ENCODE data around the gene HIF3A.
"Not testable (repeated sequence)": the region's sequence is repeated elsewhere in the genome, so short reads cannot be mapped to it uniquely, and the experiment has no call there.

The HIF3A gene

DNA sequence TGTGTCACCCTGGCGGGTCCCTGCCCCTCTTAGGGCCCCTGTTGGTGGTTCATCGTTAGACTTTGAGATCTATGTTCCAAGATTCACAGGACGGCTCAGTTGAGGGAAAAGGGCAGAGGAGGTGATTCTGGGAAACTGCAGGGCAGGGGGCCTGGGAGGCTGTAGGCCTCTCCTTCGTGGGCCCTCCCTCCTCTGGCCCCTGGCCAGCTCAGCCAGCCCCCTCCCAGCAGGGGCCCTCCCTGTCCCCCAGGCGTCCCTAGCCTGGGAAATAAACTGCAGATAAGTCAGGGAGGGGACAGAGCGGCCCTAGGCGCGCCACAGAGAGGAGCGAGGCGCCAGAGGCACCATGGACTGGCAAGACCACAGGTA lies 6.5 kb downstream of the HIF3A start:
- TF ChIP-seq, protein P1, sequence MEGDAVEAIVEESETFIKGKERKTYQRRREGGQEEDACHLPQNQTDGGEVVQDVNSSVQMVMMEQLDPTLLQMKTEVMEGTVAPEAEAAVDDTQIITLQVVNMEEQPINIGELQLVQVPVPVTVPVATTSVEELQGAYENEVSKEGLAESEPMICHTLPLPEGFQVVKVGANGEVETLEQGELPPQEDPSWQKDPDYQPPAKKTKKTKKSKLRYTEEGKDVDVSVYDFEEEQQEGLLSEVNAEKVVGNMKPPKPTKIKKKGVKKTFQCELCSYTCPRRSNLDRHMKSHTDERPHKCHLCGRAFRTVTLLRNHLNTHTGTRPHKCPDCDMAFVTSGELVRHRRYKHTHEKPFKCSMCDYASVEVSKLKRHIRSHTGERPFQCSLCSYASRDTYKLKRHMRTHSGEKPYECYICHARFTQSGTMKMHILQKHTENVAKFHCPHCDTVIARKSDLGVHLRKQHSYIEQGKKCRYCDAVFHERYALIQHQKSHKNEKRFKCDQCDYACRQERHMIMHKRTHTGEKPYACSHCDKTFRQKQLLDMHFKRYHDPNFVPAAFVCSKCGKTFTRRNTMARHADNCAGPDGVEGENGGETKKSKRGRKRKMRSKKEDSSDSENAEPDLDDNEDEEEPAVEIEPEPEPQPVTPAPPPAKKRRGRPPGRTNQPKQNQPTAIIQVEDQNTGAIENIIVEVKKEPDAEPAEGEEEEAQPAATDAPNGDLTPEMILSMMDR (conservative IDR thresholded peaks at IDR 0.05; ENCODE audit: low read depth, low read length): no peak
- H3K4me3 ChIP-seq (ENCODE audit: low read depth, low read length): no peak overlapping the region
- DNase-seq (ENCODE audit: low read depth): no peak

DNA sequence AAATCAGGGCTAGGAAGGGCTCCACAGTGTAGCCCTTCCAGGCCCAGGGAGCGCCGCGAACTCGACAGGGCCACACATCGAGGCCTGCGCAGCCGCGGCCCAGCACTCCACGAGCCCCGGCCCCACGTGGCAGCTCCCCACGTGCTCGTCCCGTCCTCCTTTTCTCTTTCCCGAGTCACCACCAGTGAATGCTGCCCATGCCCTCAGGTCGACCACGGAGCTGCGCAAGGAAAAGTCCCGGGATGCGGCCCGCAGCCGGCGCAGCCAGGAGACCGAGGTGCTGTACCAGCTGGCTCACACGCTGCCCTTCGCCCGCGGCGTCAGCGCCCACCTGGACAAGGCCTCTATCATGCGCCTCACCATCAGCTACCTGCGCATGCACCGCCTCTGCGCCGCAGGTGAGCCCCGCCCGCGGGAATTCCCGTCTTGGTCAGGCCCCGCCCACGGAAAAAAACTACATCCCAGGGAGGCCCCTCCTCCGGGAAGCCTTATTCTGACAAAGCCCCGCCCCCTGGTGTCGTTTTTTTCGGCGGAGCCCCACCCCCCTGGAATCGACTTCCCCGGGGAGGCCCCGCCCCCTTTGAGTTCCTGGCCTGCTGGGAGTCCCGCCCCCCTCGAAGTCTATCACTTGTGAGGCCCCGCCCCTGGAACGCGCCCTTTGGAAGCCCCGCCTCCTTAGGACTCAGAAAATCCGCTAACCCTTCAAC lies 7.0 kb downstream of the HIF3A start:
- peak; percentile 84 for DNase-seq (ENCODE audit: low read depth)
- peak overlapping the region; percentile 32 for H3K4me3 ChIP-seq (ENCODE audit: low read depth, low read length)
- TF ChIP-seq, protein P1 (conservative IDR thresholded peaks at IDR 0.05; ENCODE audit: low read depth, low read length): no peak

DNA sequence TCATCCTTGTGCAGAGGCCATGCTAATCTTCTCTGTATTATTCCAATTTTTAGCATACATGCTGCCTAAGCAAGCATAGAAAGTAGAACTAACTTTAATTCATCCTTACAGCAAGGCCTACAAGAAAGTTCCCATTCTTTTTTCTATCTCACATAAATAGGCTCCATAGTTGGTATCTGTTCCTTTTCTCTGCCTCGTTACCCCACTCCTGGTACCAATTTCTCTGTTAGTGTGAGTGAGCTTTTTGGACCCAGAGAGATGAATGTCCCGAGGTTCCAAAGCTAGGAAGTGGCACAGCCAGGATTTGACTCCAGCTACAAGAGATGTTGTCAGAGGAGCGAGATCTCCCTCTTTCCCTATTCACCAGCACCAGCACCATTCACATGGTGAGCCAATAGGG lies 9.7 kb downstream of the HIF3A start:
- TF ChIP-seq, protein P1 (conservative IDR thresholded peaks at IDR 0.05; ENCODE audit: low read depth, low read length): no peak
- DNase-seq (ENCODE audit: low read depth): no peak
- no peak overlapping the region for H3K4me3 ChIP-seq (ENCODE audit: low read depth, low read length)

DNA sequence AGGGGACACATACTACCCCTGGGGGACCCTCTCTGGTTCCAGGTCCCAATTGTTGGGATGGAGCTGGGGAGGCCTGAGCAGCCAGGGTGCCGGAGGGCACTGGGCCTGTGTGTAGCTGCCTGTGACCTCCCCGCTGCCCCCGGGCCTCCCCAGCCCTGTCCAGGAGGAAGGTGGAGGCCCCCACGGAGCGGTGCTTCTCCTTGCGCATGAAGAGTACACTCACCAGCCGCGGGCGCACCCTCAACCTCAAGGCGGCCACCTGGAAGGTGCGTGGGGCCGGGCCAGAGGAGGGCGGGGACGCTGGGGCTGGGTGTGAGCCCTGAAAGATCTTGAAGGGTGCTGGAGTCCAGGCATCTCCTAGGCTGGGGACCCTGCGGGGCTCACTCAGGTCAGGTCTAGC lies 11.7 kb downstream of the HIF3A start:
- no peak for DNase-seq (ENCODE audit: low read depth)
- TF ChIP-seq, protein P1 (conservative IDR thresholded peaks at IDR 0.05; ENCODE audit: low read depth, low read length): no peak
- no peak overlapping the region for H3K4me3 ChIP-seq (ENCODE audit: low read depth, low read length)

DNA sequence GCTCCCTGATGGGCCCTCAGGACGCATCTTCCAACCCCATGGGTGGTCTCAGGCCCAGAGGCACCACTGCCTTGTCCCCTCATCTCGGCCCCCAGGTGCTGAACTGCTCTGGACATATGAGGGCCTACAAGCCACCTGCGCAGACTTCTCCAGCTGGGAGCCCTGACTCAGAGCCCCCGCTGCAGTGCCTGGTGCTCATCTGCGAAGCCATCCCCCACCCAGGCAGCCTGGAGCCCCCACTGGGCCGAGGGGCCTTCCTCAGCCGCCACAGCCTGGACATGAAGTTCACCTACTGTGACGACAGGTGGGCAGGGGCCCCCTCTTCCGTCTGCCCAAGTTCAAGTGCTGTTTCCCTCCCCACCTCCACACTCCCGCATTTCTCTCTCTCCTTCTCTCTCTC lies 12.2 kb downstream of the HIF3A start:
- DNase-seq (ENCODE audit: low read depth): no peak
- H3K4me3 ChIP-seq (ENCODE audit: low read depth, low read length): no peak overlapping the region
- TF ChIP-seq, protein P1 (conservative IDR thresholded peaks at IDR 0.05; ENCODE audit: low read depth, low read length): no peak

DNA sequence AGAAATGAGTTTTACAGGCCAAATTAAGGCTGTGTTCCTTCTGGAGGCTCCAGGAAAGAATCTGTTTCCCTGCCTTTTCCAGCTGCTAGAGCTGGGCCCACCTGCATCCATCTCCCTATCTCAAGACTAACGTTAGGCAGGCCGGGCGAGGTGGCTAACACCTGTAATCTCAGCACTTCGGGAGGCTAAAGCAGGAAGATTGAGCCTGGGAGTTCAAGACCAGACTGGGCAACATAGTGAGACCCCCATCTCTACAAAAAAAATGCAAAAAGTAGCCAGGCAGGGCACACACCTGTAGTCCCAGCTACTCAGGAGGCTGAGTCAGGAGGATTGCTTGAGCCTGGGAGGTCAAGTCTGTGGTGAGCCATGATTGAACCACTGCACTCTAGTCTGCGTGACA lies 14.6 kb downstream of the HIF3A start:
- TF ChIP-seq, protein P1 (conservative IDR thresholded peaks at IDR 0.05; ENCODE audit: low read depth, low read length): no peak
- no peak for DNase-seq (ENCODE audit: low read depth)
- H3K4me3 ChIP-seq (ENCODE audit: low read depth, low read length): no peak overlapping the region

DNA sequence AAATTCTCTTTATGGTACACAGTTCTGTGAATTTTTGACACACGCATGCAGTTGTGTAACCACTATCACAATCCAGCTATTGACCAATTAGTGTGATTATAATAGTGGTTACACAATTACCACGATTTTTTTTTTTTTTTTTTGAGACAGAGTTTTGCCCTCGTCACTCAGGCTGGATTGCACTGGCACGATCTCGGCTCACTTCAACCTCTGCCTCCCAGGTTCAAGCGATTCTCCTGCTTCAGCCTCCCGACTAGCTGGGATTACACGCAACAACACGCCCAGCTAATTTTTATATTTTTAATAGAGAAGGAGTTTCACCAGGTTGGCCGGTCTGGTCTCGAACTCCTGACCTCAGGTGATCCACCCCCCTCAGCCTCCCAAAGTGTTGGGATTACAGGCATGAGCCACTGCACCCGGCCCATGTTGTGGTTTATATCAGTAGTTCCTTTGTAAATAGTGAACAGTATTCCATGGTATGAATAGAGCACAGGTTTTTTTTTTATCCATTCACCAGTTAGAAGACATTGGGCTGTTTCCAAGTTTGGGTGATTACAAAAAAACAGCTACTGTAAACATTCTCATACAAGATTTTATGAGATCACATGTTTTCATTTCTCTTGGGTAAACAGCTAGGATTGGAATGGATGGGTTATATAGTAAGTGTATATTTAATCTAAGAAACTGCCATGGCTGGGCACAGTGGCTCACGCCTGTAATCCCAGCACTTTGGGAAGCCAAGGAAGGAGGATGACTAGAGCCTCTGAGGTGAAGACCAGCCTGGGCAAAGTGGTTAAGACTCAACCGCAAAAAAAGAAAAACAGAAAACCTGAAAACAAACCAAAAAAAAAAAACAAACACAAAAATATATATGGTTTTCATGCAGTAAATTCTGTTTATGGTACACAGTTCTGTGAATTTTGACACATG lies 17.0 kb downstream of the HIF3A start:
- H3K4me3 ChIP-seq (ENCODE audit: low read depth, low read length): not testable (repeated sequence)
- DNase-seq (ENCODE audit: low read depth): peak; percentile 32

All from choroid plexus epithelial cell (primary cell).